Measurements from ENCODE around the gene GALK2.
"Not testable (repeated sequence)": the region's sequence is repeated elsewhere in the genome, so short reads cannot be mapped to it uniquely, and the experiment has no call there.

The GALK2 gene

GRCh38 chr15:49223536-49224274 lies 53.7 kb downstream of the GALK2 start:
- DNase-seq (ENCODE audit: low spot score): no peak

- DNase-seq (ENCODE audit: low spot score): no peak
Observed at GRCh38 chr15:49225572-49226281, 55.7 kb downstream of the GALK2 start.

GRCh38 chr15:49227602-49228001 lies 57.6 kb downstream of the GALK2 start:
- DNase-seq (ENCODE audit: low spot score): no peak

GRCh38 chr15:49229922-49230321 lies 59.9 kb downstream of the GALK2 start:
- no peak for DNase-seq (ENCODE audit: low spot score)

- no peak for DNase-seq (ENCODE audit: low spot score)
Observed at GRCh38 chr15:49232236-49232806, 62.3 kb downstream of the GALK2 start.

GRCh38 chr15:49235446-49236124 lies 65.5 kb downstream of the GALK2 start:
- DNase-seq (ENCODE audit: low spot score): peak; percentile 26

GRCh38 chr15:49236869-49237268 lies 66.8 kb downstream of the GALK2 start:
- no peak for DNase-seq (ENCODE audit: low spot score)

GRCh38 chr15:49238342-49238741 lies 68.3 kb downstream of the GALK2 start:
- no peak for DNase-seq (ENCODE audit: low spot score)

- DNase-seq (ENCODE audit: low spot score): no peak
Observed at GRCh38 chr15:49239105-49239504, 69.1 kb downstream of the GALK2 start.

GRCh38 chr15:49242820-49243219 lies 72.8 kb downstream of the GALK2 start:
- peak; percentile 23 for DNase-seq (ENCODE audit: low spot score)

- DNase-seq (ENCODE audit: low spot score): no peak
Observed at GRCh38 chr15:49247556-49248110, 77.6 kb downstream of the GALK2 start.

GRCh38 chr15:49248291-49248690 lies 78.2 kb downstream of the GALK2 start:
- no peak for DNase-seq (ENCODE audit: low spot score)

- DNase-seq (ENCODE audit: low spot score): no peak
Observed at GRCh38 chr15:49255966-49256759, 86.1 kb downstream of the GALK2 start.

GRCh38 chr15:49265117-49265516 lies 95.1 kb downstream of the GALK2 start:
- not testable (repeated sequence) for DNase-seq (ENCODE audit: low spot score)

GRCh38 chr15:49265911-49266310 lies 95.9 kb downstream of the GALK2 start:
- DNase-seq (ENCODE audit: low spot score): no peak

- DNase-seq (ENCODE audit: low spot score): no peak
Observed at GRCh38 chr15:49270541-49271421, 100.7 kb downstream of the GALK2 start.

- no peak for DNase-seq (ENCODE audit: low spot score)
Observed at GRCh38 chr15:49273734-49274318, 103.8 kb downstream of the GALK2 start.

GRCh38 chr15:49278751-49279150 lies 108.7 kb downstream of the GALK2 start:
- DNase-seq (ENCODE audit: low spot score): no peak

GRCh38 chr15:49279521-49280456 lies 109.7 kb downstream of the GALK2 start:
- DNase-seq (ENCODE audit: low spot score): no peak
